SH-SY5Y (cell line): ENCODE results near the gene HLCS.

Experiments used
- GATA2 ChIP-seq: IDR thresholded peaks from 2 replicates; pipeline ENCODE4 v1.6.1; 2011; ENCODE audit warnings: mild to moderate bottlenecking, low read depth, low read length
- GATA3 ChIP-seq: IDR thresholded peaks from 2 replicates; pipeline ENCODE4 v1.6.1; 2011; ENCODE audit warnings: low read depth, mild to moderate bottlenecking, low read length, moderate library complexity

DNA sequence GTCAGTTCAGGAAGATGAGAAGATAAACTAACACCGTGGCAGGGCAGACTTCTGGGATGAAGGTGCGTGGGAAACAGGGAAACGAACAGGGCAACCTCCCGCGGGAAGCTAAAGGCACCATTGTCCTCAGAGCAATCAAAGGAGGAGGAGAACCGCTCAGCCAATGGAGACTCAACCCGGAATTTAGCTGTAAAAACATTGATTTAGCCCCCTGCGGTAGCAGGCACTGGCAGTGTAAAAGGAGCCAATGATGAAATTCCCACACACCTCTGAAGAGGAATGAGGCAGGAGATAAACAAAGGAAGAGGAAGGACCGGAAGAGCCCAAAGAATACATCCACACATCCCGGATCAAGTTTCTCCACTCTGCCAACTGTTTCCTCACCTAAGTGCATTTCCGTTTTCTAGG is 19.5 kb downstream of the HLCS start:
- TF ChIP-seq GATA2 = no peak
- TF ChIP-seq GATA3 = no peak
